Astrocyte (in vitro differentiated cells and primary cell): ENCODE results near the gene WFDC8.

Source experiments
- EZH2 ChIP-seq: IDR thresholded peaks from 2 replicates; pipeline ENCODE4 v1.6.1; 2012; ENCODE audit warnings: mild to moderate bottlenecking, low read length, inconsistent platforms; ENCODE audit not compliant: insufficient read depth
- TF ChIP-seq, protein P1 (sequence below): IDR thresholded peaks from 2 replicates; pipeline ENCODE4 v1.5.1; 2011; ENCODE audit warnings: low read depth, mild to moderate bottlenecking, inconsistent platforms, low read length, moderate library complexity; ENCODE audit not compliant: insufficient read depth

DNA sequence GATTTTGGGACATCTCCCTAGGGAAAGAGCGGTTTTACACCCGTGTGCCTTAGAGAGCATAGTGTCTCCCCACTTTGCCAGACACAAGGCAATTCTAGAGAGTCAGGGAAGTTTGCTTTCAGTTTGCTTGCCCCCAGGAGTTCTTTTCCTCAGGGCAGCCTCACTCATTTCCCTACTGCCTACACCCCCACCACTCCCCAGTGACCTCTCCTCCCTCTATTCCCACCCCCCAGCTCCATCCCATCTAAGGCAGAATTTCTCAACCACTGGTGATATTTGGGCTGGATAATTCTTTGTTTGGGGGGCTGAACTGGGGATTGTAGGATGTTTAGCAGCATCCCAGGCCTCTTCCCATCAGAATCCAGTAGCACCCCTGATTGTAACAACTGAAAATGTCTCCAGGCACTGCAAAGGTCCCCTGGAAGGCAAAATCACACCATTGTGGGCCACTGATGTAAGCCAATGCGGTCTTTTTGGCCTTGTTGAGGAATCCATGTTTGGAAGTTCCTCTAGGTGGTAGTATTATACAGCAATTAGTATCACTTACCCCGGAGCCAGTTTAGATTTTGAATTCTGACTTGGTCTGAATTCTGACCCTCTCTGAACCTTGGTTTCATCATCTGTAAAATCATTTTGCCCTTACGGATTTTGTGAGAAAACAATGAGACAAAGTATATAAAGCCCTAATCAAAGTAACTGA, 33.2 kb downstream of the WFDC8 start:
- TF ChIP-seq, protein P1, sequence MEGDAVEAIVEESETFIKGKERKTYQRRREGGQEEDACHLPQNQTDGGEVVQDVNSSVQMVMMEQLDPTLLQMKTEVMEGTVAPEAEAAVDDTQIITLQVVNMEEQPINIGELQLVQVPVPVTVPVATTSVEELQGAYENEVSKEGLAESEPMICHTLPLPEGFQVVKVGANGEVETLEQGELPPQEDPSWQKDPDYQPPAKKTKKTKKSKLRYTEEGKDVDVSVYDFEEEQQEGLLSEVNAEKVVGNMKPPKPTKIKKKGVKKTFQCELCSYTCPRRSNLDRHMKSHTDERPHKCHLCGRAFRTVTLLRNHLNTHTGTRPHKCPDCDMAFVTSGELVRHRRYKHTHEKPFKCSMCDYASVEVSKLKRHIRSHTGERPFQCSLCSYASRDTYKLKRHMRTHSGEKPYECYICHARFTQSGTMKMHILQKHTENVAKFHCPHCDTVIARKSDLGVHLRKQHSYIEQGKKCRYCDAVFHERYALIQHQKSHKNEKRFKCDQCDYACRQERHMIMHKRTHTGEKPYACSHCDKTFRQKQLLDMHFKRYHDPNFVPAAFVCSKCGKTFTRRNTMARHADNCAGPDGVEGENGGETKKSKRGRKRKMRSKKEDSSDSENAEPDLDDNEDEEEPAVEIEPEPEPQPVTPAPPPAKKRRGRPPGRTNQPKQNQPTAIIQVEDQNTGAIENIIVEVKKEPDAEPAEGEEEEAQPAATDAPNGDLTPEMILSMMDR: peak; percentile 43
- TF ChIP-seq EZH2: no peak
